ENCODE data around the gene PER2. TPM values are rescaled to one million over a fixed set of nuclear protein-coding genes. Genes with fewer than 3 reads are reported as not detected.

Gene PER2
- total RNA-seq (10 to 100 TPM; 33.8 to 38.2 TPM), total RNA-seq (12.7 to 242 (median 37.5) reads per million in 172 experiments)
- polyA plus RNA-seq (2013, experiment 1 of 2), result 4.8 TPM
- 5.1 TPM for polyA plus RNA-seq (2013, experiment 2 of 2)

DNA sequence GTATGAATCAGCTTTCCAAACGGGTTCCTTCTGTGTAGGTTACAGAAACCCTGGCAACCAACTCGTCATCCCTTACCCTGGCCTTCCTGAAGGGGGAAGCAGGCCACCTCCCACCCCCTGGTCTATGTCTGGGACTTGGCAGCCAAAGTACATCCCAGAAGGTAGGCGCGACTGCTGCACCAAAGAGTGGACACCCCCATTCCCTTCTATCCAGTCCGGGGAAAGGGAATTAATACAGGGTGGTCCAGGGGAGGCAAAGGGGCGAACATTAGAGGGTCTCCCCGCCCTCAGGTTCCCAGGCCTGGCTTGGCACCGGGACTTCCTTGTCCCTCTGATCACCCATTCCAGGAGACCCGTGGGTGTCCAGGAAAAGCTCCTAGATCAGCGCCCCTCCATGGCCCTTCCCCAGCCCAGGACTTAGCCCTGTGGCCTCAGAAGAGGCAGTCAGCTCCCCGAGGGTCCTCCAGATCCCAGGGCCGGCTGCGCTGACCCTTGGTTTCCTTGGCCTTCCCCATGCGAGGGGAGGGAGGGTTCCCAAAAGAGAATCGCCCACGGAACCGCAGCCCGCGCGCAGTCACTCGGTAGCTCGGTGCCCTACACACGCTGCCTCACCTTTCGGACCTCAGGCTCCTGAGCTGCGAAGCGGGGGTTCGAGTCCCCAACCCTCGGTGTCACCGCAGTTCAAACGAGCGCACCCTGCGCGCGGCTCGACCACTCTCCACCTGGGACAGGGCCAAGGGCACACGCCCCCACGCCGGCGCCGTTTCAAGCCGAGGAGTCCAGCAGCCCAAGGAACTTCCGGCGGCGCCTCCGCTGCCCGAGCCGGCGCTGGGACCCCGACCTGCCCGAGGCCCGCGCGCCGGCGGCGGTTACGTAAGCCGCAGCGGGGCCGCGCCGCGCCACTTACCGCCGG, at the start of gene PER2:
Gene PER2, minus strand, starts transcription at position 874 of the 913 bp plus-strand sequence. CDS start 10,674 bp downstream, outside the sequence.
- POLR2A ChIA-PET, result interaction anchor here (0.7 to 1.7 kb wide), 8 partner anchors 33 to 1737 kb away, joined by 3 to 10 read pairs (median 4); partner anchors contain the start of genes HES6, ILKAP, NDUFA10 and SCLY
- no peaks in the 10 kb centered on the region for H3K27me3 ChIP-seq (ENCODE audit: control insufficient read depth in 1 of 2, insufficient read depth in 2 of 2, low read length in 2 of 2)
- H3K9me3 ChIP-seq (ENCODE audit: control insufficient read depth in 1 of 2, insufficient read depth in 1 of 2, low read length in 2 of 2), result no peaks in the 10 kb centered on the region
- Mint-ChIP-seq H3K27ac (peak within 1 kb of the TSS; percentile 99), H3K36me3 (ENCODE audit: low read depth) (peaks cover 8% of the 10 kb centered on the region), H3K27me3 (no peaks in the 10 kb centered on the region), H3K4me1 (ENCODE audit: low read depth) (peaks cover 45% of the 10 kb centered on the region), H3K4me3 (peak within 1 kb of the TSS; percentile 99), H3K9me3 (no peaks in the 10 kb centered on the region)
- TF ChIP-seq, protein P1, sequence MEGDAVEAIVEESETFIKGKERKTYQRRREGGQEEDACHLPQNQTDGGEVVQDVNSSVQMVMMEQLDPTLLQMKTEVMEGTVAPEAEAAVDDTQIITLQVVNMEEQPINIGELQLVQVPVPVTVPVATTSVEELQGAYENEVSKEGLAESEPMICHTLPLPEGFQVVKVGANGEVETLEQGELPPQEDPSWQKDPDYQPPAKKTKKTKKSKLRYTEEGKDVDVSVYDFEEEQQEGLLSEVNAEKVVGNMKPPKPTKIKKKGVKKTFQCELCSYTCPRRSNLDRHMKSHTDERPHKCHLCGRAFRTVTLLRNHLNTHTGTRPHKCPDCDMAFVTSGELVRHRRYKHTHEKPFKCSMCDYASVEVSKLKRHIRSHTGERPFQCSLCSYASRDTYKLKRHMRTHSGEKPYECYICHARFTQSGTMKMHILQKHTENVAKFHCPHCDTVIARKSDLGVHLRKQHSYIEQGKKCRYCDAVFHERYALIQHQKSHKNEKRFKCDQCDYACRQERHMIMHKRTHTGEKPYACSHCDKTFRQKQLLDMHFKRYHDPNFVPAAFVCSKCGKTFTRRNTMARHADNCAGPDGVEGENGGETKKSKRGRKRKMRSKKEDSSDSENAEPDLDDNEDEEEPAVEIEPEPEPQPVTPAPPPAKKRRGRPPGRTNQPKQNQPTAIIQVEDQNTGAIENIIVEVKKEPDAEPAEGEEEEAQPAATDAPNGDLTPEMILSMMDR (IDR thresholded peaks at IDR 0.05), result no peak
- H3K4me1 ChIP-seq (ENCODE audit: insufficient read depth, low read length), result peaks cover 44% of the 10 kb centered on the region
- CTCF ChIA-PET, result interaction anchor here (0.6 kb wide), 1 partner anchor 56 kb away, joined by 3 read pairs; no protein-coding TSS in a partner anchor
- peak within 1 kb of the TSS; percentile 55 to 81 for H3K27ac ChIP-seq (ENCODE audit: low read depth in 1 of 2, low read length in 2 of 2)
- intact Hi-C loops (cut with DNase I, micrococcal nuclease), result loop anchor here (1.0 to 5.0 kb wide), 5 partner anchors 33 to 321 kb away; partner anchors contain the start of genes ILKAP (in 1 of the 2), SCLY (in 1 of the 2), TRAF3IP1 (in 1 of the 2) and UBE2F (in 1 of the 2)
- H3K4me3 ChIP-seq (ENCODE audit: low read length), result peak within 1 kb of the TSS; percentile 97
- H3K36me3 ChIP-seq (ENCODE audit: insufficient read depth, low read length), result peaks cover 3% of the 10 kb centered on the region
- DNase-seq (peak in 10 of 14 experiments; percentile 4 to 77 (median 31)), ATAC-seq (ENCODE audit: poor library complexity) (peak; percentile 8)

DNA sequence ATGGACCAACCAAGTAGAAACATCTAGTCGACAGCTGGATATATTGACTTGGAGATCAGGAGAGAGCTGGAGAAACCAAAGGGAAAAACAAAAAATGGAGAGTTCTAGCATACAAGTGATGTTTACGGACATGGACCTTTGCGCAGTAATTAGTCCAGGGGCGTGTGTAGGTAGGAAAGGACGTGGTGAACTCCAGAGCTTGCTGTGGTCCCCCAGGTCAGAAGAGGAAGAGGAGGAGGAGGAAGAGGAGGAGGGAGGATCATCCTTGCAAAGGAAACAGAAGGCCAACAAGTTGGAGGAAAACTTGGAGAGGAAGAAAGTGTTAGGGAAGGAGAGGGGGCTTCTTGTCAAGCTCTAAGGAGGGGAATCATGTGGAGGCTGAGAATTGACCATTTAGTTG, 49.4 kb upstream of the PER2 start:
- ChIA-PET CTCF (no interaction called here), POLR2A (no interaction called here)
- no peaks in the 10 kb centered on the region for H3K27me3 ChIP-seq (ENCODE audit: control insufficient read depth in 1 of 2, insufficient read depth in 2 of 2, low read length in 2 of 2)
- TF ChIP-seq, protein P1 (IDR thresholded peaks at IDR 0.05), result no peak
- DNase-seq (no peak), ATAC-seq (ENCODE audit: poor library complexity) (no peak)
- H3K4me3 Mint-ChIP-seq, result no peak overlapping the region
- intact Hi-C loops (cut with DNase I, micrococcal nuclease), result no loop called here
- no peaks in the 10 kb centered on the region for H3K9me3 Mint-ChIP-seq
- no peak overlapping the region for H3K27ac Mint-ChIP-seq
- peaks cover 10% of the 10 kb centered on the region for H3K36me3 ChIP-seq (ENCODE audit: insufficient read depth, low read length)
- H3K9me3 ChIP-seq (ENCODE audit: control insufficient read depth in 1 of 2, insufficient read depth in 1 of 2, low read length in 2 of 2), result no peaks in the 10 kb centered on the region
- no peak overlapping the region for H3K4me3 ChIP-seq (ENCODE audit: low read length)
- no peak overlapping the region for H3K27ac ChIP-seq (ENCODE audit: low read depth in 1 of 2, low read length in 2 of 2)
- H3K4me1 ChIP-seq (ENCODE audit: insufficient read depth, low read length), result no peaks in the 10 kb centered on the region
- no peaks in the 10 kb centered on the region for H3K27me3 Mint-ChIP-seq
- H3K36me3 Mint-ChIP-seq (ENCODE audit: low read depth), result peaks cover 43% of the 10 kb centered on the region
- H3K4me1 Mint-ChIP-seq (ENCODE audit: low read depth), result peaks cover 8% of the 10 kb centered on the region

- TF ChIP-seq, protein P1 (IDR thresholded peaks at IDR 0.05), result no peak
- DNase-seq (no peak), ATAC-seq (ENCODE audit: poor library complexity) (no peak)
- Histone ChIP-seq H3K9me3 (ENCODE audit: control insufficient read depth in 1 of 2, insufficient read depth in 1 of 2, low read length in 2 of 2) (no peaks in the 10 kb centered on the region), H3K27me3 (ENCODE audit: control insufficient read depth in 1 of 2, insufficient read depth in 2 of 2, low read length in 2 of 2) (no peaks in the 10 kb centered on the region), H3K27ac (ENCODE audit: low read depth in 1 of 2, low read length in 2 of 2) (no peak overlapping the region), H3K4me1 (ENCODE audit: insufficient read depth, low read length) (no peaks in the 10 kb centered on the region), H3K4me3 (ENCODE audit: low read length) (no peak overlapping the region), H3K36me3 (ENCODE audit: insufficient read depth, low read length) (peaks cover 10% of the 10 kb centered on the region)
- Mint-ChIP-seq H3K27me3 (no peaks in the 10 kb centered on the region), H3K27ac (no peak overlapping the region), H3K9me3 (no peaks in the 10 kb centered on the region), H3K4me1 (ENCODE audit: low read depth) (peaks cover 8% of the 10 kb centered on the region), H3K36me3 (ENCODE audit: low read depth) (peaks cover 43% of the 10 kb centered on the region), H3K4me3 (no peak overlapping the region)
- ChIA-PET POLR2A (no interaction called here), CTCF (no interaction called here)
- intact Hi-C loops (cut with DNase I, micrococcal nuclease), result no loop called here
Measured at GRCh38 chr2:238336793-238337444, 48.5 kb upstream of the PER2 start.

Data from CD4-positive, alpha-beta T cell (primary cell).